ENCODE measurements around the gene AJM1.

GRCh38 chr9:136856541-136857141, 14.4 kb downstream of the AJM1 start:
- TF ChIP-seq POLR2A (IDR thresholded peaks at IDR 0.05; ENCODE audit: low read depth, low read length) (no peak), POLR2AphosphoS5 (IDR thresholded peaks at IDR 0.05; ENCODE audit: low read depth, low read length) (no peak)

Measured in GM12891 (cell line).